AG09309 (cell line): ENCODE measurements around the gene FCHSD2.

Source experiments
- DNase-seq: peaks from one replicate; pipeline ENCODE4 v3.0.0-alpha.2; 2010; ENCODE audit warnings: low read depth
- H3K4me3 ChIP-seq: 2 replicates; pipeline ENCODE4 v1.5.1; 2011; ENCODE audit warnings: mild to moderate bottlenecking, low read depth, low read length, moderate library complexity; ENCODE audit not compliant: control insufficient read depth
- TF ChIP-seq, protein P1 (sequence below): IDR thresholded peaks from 2 replicates; pipeline ENCODE4 v1.5.1; 2011; ENCODE audit warnings: mild to moderate bottlenecking, low read depth, low read length, inconsistent platforms; ENCODE audit not compliant: insufficient read depth, control insufficient read depth; ENCODE audit errors: missing control alignments

FCHSD2 gene

DNA sequence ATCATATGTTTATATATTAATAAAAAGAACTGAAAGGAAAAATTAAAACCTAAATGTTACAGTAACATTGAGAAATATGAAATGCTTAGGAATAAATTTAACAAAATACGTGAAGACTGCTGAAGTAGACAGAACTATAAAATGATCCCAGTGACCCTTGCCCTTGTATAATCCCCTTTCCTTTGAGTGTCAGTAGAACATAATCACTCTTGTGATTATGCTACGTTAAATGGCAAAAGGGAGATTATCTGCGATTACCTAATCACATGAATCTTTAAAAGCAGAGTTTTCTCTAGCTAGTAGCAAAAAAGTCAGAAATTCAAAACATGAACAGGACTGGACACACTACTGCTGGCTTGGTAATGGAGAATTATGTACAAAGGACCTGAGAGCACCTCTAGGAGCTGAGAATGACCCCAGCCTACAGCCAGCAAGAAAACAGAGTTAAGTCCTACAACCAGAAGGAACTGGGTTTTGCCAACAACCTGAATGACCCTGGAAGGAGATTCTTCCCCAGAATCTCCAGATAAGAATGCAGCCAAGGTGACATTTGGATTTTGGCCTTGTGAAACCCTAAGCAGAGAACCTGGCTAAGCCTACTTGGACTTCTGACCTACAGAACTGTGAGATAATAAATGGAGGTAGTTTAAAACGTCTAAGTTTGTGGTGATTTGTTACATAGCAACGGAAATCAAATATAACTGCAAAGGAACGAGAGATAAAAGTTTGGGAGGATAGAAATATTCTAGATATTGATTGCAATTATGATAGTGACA is 170.7 kb downstream of the FCHSD2 start:
- DNase-seq = no peak
- H3K4me3 ChIP-seq = no peak overlapping the region
- TF ChIP-seq, protein P1, sequence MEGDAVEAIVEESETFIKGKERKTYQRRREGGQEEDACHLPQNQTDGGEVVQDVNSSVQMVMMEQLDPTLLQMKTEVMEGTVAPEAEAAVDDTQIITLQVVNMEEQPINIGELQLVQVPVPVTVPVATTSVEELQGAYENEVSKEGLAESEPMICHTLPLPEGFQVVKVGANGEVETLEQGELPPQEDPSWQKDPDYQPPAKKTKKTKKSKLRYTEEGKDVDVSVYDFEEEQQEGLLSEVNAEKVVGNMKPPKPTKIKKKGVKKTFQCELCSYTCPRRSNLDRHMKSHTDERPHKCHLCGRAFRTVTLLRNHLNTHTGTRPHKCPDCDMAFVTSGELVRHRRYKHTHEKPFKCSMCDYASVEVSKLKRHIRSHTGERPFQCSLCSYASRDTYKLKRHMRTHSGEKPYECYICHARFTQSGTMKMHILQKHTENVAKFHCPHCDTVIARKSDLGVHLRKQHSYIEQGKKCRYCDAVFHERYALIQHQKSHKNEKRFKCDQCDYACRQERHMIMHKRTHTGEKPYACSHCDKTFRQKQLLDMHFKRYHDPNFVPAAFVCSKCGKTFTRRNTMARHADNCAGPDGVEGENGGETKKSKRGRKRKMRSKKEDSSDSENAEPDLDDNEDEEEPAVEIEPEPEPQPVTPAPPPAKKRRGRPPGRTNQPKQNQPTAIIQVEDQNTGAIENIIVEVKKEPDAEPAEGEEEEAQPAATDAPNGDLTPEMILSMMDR = no peak

DNA sequence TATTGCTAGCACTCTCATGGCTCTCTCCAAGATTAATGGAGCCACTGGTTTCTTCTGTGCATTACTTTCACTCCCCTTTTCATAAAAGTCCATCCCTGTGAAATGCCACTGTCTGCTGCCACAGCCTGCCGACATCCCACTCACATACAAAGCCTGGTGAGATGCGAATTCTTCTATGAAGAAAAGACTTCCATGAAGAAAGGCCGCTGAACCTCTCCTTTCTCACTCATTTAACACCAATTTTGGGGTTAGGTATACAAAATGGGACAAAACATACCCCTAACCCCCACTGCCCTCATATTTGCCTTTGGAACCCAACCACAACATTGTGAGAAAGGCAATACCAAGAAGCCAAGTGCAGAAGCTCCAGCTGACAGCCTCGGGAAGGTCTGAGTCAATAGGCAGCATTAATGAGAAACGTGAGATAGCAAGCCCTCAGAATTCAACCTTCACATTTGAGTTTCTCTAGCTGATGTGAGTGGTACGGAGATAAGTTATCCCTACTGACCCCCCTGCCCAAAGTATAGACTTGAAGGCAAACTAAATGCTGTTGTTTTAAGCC is 171.5 kb downstream of the FCHSD2 start:
- no peak overlapping the region for H3K4me3 ChIP-seq
- TF ChIP-seq, protein P1 = no peak
- DNase-seq = no peak

DNA sequence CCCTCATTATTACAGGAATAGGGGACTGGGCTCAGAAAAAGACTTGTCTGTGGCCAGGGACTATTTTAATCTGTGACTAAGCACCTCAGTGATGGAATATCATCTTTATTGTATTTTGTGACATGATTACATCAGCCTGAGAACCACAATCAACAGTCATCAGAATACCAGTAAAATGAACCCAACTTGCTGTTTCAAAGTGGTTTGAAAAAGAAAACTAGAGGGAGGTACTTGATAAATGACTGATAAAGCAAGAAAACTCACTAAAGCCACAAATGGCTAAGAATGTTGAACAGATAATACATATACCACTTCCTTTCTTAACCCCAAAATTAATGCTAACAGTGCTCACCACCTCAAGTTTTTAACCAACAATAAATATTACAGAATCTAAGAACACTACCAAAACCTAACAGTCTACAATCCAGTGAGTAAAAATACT is 172.2 kb downstream of the FCHSD2 start:
- H3K4me3 ChIP-seq = no peak overlapping the region
- DNase-seq = peak; percentile 77
- TF ChIP-seq, protein P1 = no peak

DNA sequence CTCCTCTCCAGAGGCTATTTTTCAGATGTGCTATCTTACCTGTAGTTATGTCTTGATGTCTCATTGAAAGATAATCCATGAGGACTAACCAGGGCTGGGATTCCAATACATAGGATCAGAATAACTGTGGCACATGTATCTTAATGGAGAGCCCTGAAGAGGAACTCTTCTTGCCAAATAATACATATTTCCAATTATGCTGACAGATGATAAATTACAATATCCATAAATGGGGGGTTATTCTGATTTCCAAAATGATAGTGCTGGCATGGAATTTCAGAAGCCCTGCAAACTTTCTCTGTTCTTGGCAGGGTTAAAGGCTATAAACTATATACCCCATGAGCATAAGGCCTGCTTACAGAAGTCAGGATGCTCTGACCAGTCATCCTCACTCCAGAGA is 173.7 kb downstream of the FCHSD2 start:
- TF ChIP-seq, protein P1 = no peak
- no peak overlapping the region for H3K4me3 ChIP-seq
- no peak for DNase-seq

DNA sequence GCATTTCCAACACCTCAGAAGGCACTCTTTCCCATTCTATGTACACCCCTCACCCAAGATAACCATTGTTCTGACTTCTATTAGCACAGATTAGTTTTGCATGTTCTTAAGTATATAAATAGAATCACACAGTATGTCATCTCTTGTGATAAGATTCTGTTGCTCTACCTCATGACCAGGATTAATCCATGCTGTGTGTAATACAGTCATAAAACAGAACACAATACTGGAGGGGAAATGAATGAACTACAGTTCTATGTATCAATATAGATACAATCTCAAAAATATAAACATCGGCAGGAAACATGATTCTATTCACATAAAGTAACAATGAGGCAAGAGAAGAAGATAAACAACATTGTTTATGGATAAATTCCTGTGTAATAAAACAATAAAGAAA is 176.4 kb downstream of the FCHSD2 start:
- H3K4me3 ChIP-seq = no peak overlapping the region
- TF ChIP-seq, protein P1 = no peak
- no peak for DNase-seq

DNA sequence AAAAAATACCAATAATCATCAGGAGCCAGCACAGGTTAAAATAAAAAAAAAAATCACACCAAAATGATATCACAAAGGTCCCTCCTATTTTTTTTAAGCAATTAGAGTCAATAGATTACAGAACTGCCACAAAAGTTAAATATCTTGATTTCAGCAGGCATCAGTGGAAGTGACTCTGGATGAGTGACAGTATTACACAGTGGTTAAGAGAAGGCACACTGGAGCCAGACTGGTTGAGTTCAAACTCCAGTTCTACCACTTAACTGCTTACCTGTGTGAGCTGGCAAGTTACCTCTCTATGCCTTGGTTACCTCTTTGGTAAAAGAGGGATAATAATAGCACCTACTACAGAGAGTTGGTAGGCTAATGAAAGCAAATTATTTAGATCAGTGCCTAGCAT is 179.4 kb downstream of the FCHSD2 start:
- no peak overlapping the region for H3K4me3 ChIP-seq
- TF ChIP-seq, protein P1 = no peak
- DNase-seq = no peak

DNA sequence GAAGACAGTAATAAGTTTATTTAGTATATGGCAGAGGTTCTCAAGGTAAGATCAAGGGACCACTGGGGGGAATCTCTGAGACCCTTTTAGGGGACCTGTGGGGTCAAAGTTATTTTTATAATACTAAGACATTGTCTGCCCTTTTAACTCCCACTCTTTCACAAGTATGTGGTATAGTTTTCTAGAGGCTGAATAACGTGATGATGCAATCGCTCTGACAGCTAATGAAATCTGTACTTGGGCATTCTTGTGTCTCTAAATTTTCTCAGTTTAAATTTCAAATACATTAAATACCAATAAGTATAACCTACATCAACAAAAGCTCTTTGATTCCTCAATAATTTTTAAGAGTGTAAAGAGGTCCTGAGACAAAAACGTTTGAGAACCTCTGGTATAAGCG is 180.0 kb downstream of the FCHSD2 start:
- no peak overlapping the region for H3K4me3 ChIP-seq
- peak; percentile 24 for DNase-seq
- TF ChIP-seq, protein P1 = no peak
